GM06990 (cell line): ENCODE measurements around the gene USP17L27.
"Not testable (repeated sequence)": the region's sequence is repeated elsewhere in the genome, so short reads cannot be mapped to it uniquely, and the experiment has no call there.

Experiments used
- DNase-seq: peaks from one replicate; pipeline ENCODE4 v3.0.0-alpha.2; 2011; ENCODE audit not compliant: insufficient read length; ENCODE audit errors: extremely low read depth
- H3K27me3 ChIP-seq: replicated peaks from 2 replicates; pipeline ENCODE4 v1.6.0; 2011; ENCODE audit warnings: low read length; ENCODE audit not compliant: control insufficient read depth, insufficient read depth
- H3K36me3 ChIP-seq: 2 replicates; pipeline ENCODE4 v1.5.1; 2011; ENCODE audit warnings: low read length; ENCODE audit not compliant: control insufficient read depth, insufficient read depth
- H3K4me3 ChIP-seq: replicated peaks from 2 replicates; pipeline ENCODE4 v1.5.1; 2011; ENCODE audit warnings: low read depth, mild to moderate bottlenecking, control low read depth, low read length
- TF ChIP-seq, protein P1 (sequence below): IDR thresholded peaks from 2 replicates; pipeline ENCODE4 v1.5.1; 2011; ENCODE audit warnings: low read length, control low read depth, mild to moderate bottlenecking, inconsistent platforms; ENCODE audit not compliant: insufficient read depth, poor library complexity, severe bottlenecking

USP17L27 gene

DNA sequence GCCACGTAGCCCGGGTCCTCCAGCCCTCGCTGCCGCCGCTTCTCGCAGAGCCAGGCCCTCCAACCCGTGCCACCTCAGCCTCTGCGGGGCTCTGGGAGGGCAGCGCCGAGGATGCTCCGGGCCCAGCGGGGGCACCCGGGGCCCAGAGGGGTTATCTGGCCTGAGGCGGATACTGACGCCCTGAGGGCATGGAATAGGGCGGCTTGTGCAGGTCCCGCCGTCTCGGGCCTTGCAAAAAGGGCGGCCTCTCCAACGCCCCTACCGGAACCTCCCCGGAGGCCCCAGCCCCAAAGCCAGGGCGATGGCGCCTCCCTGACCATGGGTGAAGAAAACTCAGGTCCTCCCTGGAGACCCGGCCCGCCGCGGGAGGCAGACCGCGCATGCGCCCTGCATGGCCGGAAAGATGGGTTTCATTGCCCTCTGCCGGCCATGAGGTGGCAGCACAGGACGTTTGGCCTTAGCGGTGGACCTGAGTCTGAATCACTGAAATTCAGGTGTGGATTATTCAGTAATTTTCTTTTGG is 37.1 kb downstream of the USP17L27 start:
- TF ChIP-seq, protein P1, sequence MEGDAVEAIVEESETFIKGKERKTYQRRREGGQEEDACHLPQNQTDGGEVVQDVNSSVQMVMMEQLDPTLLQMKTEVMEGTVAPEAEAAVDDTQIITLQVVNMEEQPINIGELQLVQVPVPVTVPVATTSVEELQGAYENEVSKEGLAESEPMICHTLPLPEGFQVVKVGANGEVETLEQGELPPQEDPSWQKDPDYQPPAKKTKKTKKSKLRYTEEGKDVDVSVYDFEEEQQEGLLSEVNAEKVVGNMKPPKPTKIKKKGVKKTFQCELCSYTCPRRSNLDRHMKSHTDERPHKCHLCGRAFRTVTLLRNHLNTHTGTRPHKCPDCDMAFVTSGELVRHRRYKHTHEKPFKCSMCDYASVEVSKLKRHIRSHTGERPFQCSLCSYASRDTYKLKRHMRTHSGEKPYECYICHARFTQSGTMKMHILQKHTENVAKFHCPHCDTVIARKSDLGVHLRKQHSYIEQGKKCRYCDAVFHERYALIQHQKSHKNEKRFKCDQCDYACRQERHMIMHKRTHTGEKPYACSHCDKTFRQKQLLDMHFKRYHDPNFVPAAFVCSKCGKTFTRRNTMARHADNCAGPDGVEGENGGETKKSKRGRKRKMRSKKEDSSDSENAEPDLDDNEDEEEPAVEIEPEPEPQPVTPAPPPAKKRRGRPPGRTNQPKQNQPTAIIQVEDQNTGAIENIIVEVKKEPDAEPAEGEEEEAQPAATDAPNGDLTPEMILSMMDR, result peak; percentile 18
- H3K27me3 ChIP-seq, H3K4me3 ChIP-seq, H3K36me3 ChIP-seq: not testable (repeated sequence)
- peak; percentile 34 for DNase-seq

DNA sequence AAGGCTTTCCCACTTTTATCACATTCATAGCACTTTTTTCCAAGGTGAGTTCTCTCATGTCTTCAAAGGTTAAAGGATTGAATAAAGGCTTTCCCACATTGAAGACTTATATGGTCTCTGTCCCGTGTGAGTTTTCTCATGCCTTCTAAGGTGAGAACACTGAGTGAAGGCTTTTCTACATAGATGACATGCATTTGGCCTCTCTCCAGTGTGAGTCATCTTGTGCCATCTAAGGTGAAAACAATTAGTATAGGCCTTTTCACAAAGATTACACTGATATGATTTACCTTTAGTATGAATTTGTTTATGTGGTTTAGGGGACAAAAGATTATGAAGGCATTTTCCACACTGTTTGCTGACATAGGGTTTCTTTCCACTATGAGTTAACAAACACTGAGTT is 40.2 kb downstream of the USP17L27 start:
- Histone ChIP-seq H3K4me3 (no peak overlapping the region), H3K36me3 (no peaks in the 10 kb centered on the region), H3K27me3 (no peaks in the 10 kb centered on the region)
- TF ChIP-seq, protein P1, result no peak
- DNase-seq, result no peak

DNA sequence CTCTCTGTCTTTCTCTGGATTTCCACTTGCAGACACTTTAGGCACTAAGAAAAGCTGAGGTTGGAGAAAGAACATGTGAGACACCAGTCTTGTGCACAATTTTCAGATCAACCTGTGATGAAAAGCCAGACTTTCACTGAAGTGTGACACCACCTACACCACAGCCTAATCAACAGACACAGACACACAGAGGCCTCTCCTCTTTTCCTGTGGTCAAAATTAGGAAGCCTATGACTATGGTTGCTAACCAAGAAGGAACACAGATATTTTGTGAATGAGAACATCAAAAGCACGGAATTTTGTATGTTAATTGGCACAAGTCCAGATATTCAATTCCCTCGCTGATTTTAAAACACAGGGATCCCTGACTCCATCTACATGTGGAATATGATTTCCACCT is 45.1 kb downstream of the USP17L27 start:
- not testable (repeated sequence) for H3K36me3 ChIP-seq, H3K4me3 ChIP-seq, H3K27me3 ChIP-seq, DNase-seq
